ENCODE data around the gene CBY1.

GRCh38 chr22:38645430-38645829 is 11.0 kb upstream of the CBY1 start:
- no peak for TF ChIP-seq CTCF (IDR thresholded peaks at IDR 0.05)
- TF ChIP-seq POLR2A (IDR thresholded peaks at IDR 0.05), result no peak
